ENCODE measurements around the gene HASPIN. TPM values are rescaled to one million over a fixed set of nuclear protein-coding genes. Genes with fewer than 3 reads are reported as not detected.

Gene HASPIN
- total and polyA plus RNA-seq, 2 experiments from 2014 or later, result 6.1 to 35.1 TPM

DNA sequence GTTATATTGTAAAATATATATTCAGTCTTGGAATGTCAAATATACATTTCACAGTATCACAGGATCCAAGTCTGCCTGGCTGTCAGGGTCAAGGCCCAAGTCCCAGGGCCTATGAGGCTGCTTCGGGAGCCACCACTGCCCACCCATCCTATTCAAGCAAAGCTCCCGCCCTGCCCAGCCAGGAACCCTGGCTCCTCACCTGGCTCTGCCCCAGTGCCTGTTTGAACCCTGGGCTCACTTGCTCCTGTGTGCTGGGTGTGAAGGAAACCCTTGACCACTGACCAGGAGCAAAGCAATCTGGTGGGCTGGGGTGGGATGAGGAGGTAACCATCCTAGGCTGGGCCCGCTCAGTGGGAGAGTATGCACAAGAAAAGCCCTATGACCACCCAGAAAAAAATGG, 50.3 kb downstream of the HASPIN start:
- ATAC-seq (no peak), DNase-seq (ENCODE audit: low spot score) (no peak)
- Histone ChIP-seq H2AFZ (no peak overlapping the region), H3K79me2 (replicated peaks; ENCODE audit: insufficient read depth) (no peaks in the 10 kb centered on the region), H3K27ac (ENCODE audit: low read depth) (no peak overlapping the region), H3K4me1 (ENCODE audit: insufficient read depth) (no peaks in the 10 kb centered on the region; the same call in 1 of the 2 replicates), H3K4me2 (no peak overlapping the region), H3K36me3 (ENCODE audit: insufficient read depth) (no peaks in the 10 kb centered on the region), H3F3A (replicated peaks; ENCODE audit: low read depth) (no peaks in the 10 kb centered on the region), H3K27me3 (ENCODE audit: insufficient read depth) (no peaks in the 10 kb centered on the region), H3K9me2 (ENCODE audit: insufficient read depth) (no peaks in the 10 kb centered on the region), H3K4me3 (no peak overlapping the region), H4K20me1 (replicated peaks; ENCODE audit: insufficient read depth) (no peaks in the 10 kb centered on the region)
- Mint-ChIP-seq H3K9me3 (no peaks in the 10 kb centered on the region), H3K27ac (no peak overlapping the region; the same call in 1 of the 2 replicates), H3K27me3 (ENCODE audit: insufficient read depth, low read depth, poor library complexity) (peaks cover 8% of the 10 kb centered on the region), H3K4me1 (peaks cover 16% of the 10 kb centered on the region), H3K36me3 (ENCODE audit: low read depth) (no peaks in the 10 kb centered on the region), H3K4me3 (no peak overlapping the region)
- TF ChIP-seq JUNB (IDR thresholded peaks at IDR 0.05; ENCODE audit: unreplicated experiment), result no peak
- TF ChIP-seq, protein P1, sequence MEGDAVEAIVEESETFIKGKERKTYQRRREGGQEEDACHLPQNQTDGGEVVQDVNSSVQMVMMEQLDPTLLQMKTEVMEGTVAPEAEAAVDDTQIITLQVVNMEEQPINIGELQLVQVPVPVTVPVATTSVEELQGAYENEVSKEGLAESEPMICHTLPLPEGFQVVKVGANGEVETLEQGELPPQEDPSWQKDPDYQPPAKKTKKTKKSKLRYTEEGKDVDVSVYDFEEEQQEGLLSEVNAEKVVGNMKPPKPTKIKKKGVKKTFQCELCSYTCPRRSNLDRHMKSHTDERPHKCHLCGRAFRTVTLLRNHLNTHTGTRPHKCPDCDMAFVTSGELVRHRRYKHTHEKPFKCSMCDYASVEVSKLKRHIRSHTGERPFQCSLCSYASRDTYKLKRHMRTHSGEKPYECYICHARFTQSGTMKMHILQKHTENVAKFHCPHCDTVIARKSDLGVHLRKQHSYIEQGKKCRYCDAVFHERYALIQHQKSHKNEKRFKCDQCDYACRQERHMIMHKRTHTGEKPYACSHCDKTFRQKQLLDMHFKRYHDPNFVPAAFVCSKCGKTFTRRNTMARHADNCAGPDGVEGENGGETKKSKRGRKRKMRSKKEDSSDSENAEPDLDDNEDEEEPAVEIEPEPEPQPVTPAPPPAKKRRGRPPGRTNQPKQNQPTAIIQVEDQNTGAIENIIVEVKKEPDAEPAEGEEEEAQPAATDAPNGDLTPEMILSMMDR (conservative IDR thresholded peaks at IDR 0.05; ENCODE audit: low read depth in 2 of 2), result no peak
- TF ChIP-seq, protein P2, sequence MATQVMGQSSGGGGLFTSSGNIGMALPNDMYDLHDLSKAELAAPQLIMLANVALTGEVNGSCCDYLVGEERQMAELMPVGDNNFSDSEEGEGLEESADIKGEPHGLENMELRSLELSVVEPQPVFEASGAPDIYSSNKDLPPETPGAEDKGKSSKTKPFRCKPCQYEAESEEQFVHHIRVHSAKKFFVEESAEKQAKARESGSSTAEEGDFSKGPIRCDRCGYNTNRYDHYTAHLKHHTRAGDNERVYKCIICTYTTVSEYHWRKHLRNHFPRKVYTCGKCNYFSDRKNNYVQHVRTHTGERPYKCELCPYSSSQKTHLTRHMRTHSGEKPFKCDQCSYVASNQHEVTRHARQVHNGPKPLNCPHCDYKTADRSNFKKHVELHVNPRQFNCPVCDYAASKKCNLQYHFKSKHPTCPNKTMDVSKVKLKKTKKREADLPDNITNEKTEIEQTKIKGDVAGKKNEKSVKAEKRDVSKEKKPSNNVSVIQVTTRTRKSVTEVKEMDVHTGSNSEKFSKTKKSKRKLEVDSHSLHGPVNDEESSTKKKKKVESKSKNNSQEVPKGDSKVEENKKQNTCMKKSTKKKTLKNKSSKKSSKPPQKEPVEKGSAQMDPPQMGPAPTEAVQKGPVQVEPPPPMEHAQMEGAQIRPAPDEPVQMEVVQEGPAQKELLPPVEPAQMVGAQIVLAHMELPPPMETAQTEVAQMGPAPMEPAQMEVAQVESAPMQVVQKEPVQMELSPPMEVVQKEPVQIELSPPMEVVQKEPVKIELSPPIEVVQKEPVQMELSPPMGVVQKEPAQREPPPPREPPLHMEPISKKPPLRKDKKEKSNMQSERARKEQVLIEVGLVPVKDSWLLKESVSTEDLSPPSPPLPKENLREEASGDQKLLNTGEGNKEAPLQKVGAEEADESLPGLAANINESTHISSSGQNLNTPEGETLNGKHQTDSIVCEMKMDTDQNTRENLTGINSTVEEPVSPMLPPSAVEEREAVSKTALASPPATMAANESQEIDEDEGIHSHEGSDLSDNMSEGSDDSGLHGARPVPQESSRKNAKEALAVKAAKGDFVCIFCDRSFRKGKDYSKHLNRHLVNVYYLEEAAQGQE (IDR thresholded peaks at IDR 0.05; ENCODE audit: unreplicated experiment), result no peak

Other genes starting within 250 kb of the HASPIN start
- 0.04 TPM in 1 of 2 replicates, not detected in the other for gene ASPA, start 247.9 kb upstream of the HASPIN start, total RNA-seq (2014; rRNA removed; shearing (Covaris generic))
- gene ASPA, start 247.9 kb upstream of the HASPIN start, polyA plus RNA-seq (2016; fragmentation: Nextera tagmentation; extraction: Ambion mirVana), result 0.13 TPM in 1 of 2 replicates, not detected in the other
- gene TRPV3, start 166.1 kb upstream of the HASPIN start, total RNA-seq (2014; rRNA removed; shearing (Covaris generic)), result 0.69 and 0.70 TPM in 2 replicates
- gene TRPV3, start 166.1 kb upstream of the HASPIN start, polyA plus RNA-seq (2016; fragmentation: Nextera tagmentation; extraction: Ambion mirVana), result 0.15 and 0.82 TPM in 2 replicates
- gene TRPV1, start 114.5 kb upstream of the HASPIN start, total RNA-seq (2014; rRNA removed; shearing (Covaris generic)), result 3.8 and 4.0 TPM in 2 replicates
- 2.3 and 4.2 TPM in 2 replicates for gene TRPV1, start 114.5 kb upstream of the HASPIN start, polyA plus RNA-seq (2016; fragmentation: Nextera tagmentation; extraction: Ambion mirVana)
- 34.3 and 36.7 TPM in 2 replicates for gene SHPK, start 87.7 kb upstream of the HASPIN start, total RNA-seq (2014; rRNA removed; shearing (Covaris generic))
- gene SHPK, start 87.7 kb upstream of the HASPIN start, polyA plus RNA-seq (2016; fragmentation: Nextera tagmentation; extraction: Ambion mirVana), result 11.3 and 11.5 TPM in 2 replicates
- gene CTNS, start 87.1 kb upstream of the HASPIN start, total RNA-seq (2014; rRNA removed; shearing (Covaris generic)), result 21.8 and 30.1 TPM in 2 replicates
- 5.9 and 6.4 TPM in 2 replicates for gene CTNS, start 87.1 kb upstream of the HASPIN start, polyA plus RNA-seq (2016; fragmentation: Nextera tagmentation; extraction: Ambion mirVana)
- gene TAX1BP3, start 55.3 kb upstream of the HASPIN start, total RNA-seq (2014; rRNA removed; shearing (Covaris generic)), result 113 and 134 TPM in 2 replicates
- gene TAX1BP3, start 55.3 kb upstream of the HASPIN start, polyA plus RNA-seq (2016; fragmentation: Nextera tagmentation; extraction: Ambion mirVana), result 93.0 and 98.7 TPM in 2 replicates
- gene EMC6, start 55.1 kb upstream of the HASPIN start, total RNA-seq (2014; rRNA removed; shearing (Covaris generic)), result 27.6 and 48.0 TPM in 2 replicates
- gene EMC6, start 55.1 kb upstream of the HASPIN start, polyA plus RNA-seq (2016; fragmentation: Nextera tagmentation; extraction: Ambion mirVana), result 230 and 232 TPM in 2 replicates
- gene P2RX5, start 27.7 kb upstream of the HASPIN start, total RNA-seq (2014; rRNA removed; shearing (Covaris generic)), result 11.6 and 13.6 TPM in 2 replicates
- gene P2RX5, start 27.7 kb upstream of the HASPIN start, polyA plus RNA-seq (2016; fragmentation: Nextera tagmentation; extraction: Ambion mirVana), result 7.4 and 7.5 TPM in 2 replicates
- gene ITGAE, start 77.3 kb downstream of the HASPIN start, total RNA-seq (2014; rRNA removed; shearing (Covaris generic)), result 7.9 and 11.7 TPM in 2 replicates
- gene ITGAE, start 77.3 kb downstream of the HASPIN start, polyA plus RNA-seq (2016; fragmentation: Nextera tagmentation; extraction: Ambion mirVana), result 40.3 and 44.9 TPM in 2 replicates
- 34.6 and 42.8 TPM in 2 replicates for gene NCBP3, start 122.3 kb downstream of the HASPIN start, total RNA-seq (2014; rRNA removed; shearing (Covaris generic))
- 28.1 and 35.5 TPM in 2 replicates for gene NCBP3, start 122.3 kb downstream of the HASPIN start, polyA plus RNA-seq (2016; fragmentation: Nextera tagmentation; extraction: Ambion mirVana)
- 7.1 and 8.7 TPM in 2 replicates for gene CAMKK1, start 169.2 kb downstream of the HASPIN start, total RNA-seq (2014; rRNA removed; shearing (Covaris generic))
- gene CAMKK1, start 169.2 kb downstream of the HASPIN start, polyA plus RNA-seq (2016; fragmentation: Nextera tagmentation; extraction: Ambion mirVana), result 4.3 TPM in 2 replicates
- gene P2RX1, start 192.6 kb downstream of the HASPIN start, total RNA-seq (2014; rRNA removed; shearing (Covaris generic)), result 0.19 and 2.2 TPM in 2 replicates
- 0.17 and 0.31 TPM in 2 replicates for gene P2RX1, start 192.6 kb downstream of the HASPIN start, polyA plus RNA-seq (2016; fragmentation: Nextera tagmentation; extraction: Ambion mirVana)
- gene ATP2A3, start 240.5 kb downstream of the HASPIN start, total RNA-seq (2014; rRNA removed; shearing (Covaris generic)), result 32.6 and 35.2 TPM in 2 replicates
- gene ATP2A3, start 240.5 kb downstream of the HASPIN start, polyA plus RNA-seq (2016; fragmentation: Nextera tagmentation; extraction: Ambion mirVana), result 8.2 and 9.6 TPM in 2 replicates

All from GM23338 (cell line).